ENCODE measurements around the gene USP13.
A peak's percentile ranks its signal among the peaks of the same experiment; 100 is the strongest.
"Not testable (repeated sequence)": the region's sequence is repeated elsewhere in the genome, so short reads cannot be mapped to it uniquely, and the experiment has no call there.

The USP13 gene

DNA sequence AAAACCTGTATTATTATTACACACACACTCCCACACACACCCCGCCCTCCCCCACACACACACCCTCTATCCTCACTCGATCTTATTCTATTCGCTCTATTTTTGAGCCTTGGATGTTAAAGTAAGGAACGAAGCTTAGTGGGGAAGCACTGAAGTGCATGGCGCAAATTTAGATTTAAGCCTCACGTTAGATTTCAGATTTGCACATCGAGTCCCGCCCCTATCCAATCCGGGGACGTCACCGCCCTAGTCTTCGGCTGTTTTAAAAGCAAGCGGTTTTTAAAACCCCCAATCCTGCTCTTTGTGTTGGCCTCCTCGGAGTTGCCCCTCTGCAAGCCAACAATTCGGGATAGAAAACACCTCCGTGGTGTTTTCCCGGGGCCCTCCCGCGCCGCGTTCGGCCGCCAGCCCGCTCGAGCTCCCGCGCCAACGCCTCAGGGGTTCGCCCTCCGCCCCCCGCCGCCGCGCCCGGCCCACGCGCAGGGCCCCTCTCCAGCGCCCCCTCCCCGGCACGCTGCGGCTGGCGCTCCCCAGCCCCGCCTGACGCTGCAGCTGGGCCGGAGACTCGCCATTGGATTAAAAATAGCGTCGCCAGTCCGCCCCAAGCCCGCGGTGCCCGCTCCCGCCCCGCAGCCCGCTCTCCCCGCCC, at the start of gene USP13:
USP13 (plus strand) TSS at position 594 of the 649 bp plus-strand sequence. CDS start 186 bp downstream, outside the sequence.
- DNase-seq (ENCODE audit: extremely low read depth in 1 of 2, low read depth in 1 of 2) = peak; percentile 14 to 32

DNA sequence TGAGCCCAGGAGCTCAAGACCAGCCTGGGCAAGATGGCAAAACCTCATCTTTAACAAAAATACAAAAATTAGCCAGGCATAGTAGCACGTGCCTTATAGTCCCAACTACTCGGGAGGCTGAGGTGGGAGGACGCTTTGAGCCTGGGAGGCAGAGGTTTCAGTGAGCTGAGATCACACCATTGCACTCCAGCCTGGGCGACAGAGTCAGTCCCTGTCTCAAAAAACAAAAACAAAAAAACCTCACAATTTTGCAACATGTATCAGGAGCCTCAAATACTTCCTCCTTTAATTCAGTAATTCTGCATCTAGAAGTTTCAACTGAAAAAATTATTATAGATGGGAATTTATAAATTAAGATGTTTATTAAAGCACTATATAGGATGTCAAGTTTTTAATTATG, 49.5 kb upstream of the USP13 start:
- no peak for DNase-seq (ENCODE audit: extremely low read depth in 1 of 2, low read depth in 1 of 2)

GRCh38 chr3:179603831-179604230, 49.0 kb upstream of the USP13 start:
- DNase-seq (ENCODE audit: extremely low read depth in 1 of 2, low read depth in 1 of 2) = no peak

GRCh38 chr3:179604321-179605078, 48.3 kb upstream of the USP13 start, which contains the start of the genes MRPL47 and NDUFB5:
MRPL47 (minus strand) TSS chr3:179604638; CDS start chr3:179604624, 14 bp downstream.
NDUFB5 (plus strand) TSS chr3:179604794; CDS start chr3:179604816, 22 bp downstream.
- peak; percentile 78 to 89 for DNase-seq (ENCODE audit: extremely low read depth in 1 of 2, low read depth in 1 of 2)

GRCh38 chr3:179606534-179607085, 46.2 kb upstream of the USP13 start:
- no peak for DNase-seq (ENCODE audit: extremely low read depth in 1 of 2, low read depth in 1 of 2)

DNA sequence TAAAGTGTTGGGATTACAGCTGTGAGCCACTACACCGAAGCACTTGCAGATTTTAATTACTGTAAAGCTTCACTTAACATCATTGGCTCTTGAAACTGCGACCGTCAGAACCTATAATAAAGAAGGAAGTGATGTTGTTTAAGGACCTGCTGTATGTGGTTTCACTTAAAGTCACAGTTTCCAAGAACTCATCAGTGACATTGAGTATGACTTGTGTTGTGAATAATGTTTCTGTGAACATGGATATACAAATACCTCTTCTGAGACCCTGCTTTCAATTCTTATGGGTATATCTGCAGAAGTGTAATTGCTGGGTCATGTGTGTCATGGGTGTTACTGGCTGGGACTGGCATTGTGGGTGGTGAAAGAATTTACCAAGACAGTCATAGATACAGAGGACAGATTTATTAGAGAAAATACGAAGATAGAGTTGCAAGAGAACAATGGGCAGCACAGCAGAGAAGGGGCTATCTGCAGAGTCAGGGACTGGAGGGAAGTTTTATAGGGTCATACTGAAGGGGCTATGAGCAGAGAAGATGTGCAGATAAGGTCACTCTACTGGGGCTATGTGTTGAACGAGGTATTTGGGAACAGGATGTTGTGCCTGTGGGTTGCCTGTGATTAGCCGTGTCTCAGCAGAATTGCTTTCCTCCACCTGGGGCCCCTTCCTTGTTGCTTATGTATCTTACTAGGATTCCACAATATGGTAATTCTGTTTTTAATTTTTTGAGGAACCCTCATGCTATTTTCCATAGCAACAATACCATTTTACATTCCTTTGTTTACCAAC, 43.7 kb upstream of the USP13 start:
- DNase-seq (ENCODE audit: extremely low read depth in 1 of 2, low read depth in 1 of 2) = peak in 1 of 2 donors; percentile 1

DNA sequence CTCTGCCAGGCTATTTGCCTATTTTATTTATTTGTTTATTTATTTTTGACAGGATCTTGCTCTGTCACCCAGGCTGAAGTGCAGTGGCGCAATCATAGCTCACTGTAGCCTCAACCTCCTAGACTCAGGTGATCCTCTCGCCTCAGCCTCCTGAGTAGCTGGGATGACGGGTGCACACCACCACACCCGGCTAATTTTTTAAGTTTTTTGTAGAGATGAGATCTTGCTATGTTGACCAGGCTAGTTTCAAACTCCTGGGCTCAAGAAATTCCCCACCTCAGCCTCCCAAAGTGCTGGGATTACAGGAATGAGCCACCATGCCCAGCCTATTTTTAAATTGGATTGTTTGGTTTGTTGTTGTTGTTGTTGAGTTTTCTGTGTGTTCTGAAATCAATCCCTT, 42.8 kb upstream of the USP13 start:
- DNase-seq (ENCODE audit: extremely low read depth in 1 of 2, low read depth in 1 of 2) = no peak

- no peak for DNase-seq (ENCODE audit: extremely low read depth in 1 of 2, low read depth in 1 of 2)
Observed at GRCh38 chr3:179613807-179614206, 39.0 kb upstream of the USP13 start.

DNA sequence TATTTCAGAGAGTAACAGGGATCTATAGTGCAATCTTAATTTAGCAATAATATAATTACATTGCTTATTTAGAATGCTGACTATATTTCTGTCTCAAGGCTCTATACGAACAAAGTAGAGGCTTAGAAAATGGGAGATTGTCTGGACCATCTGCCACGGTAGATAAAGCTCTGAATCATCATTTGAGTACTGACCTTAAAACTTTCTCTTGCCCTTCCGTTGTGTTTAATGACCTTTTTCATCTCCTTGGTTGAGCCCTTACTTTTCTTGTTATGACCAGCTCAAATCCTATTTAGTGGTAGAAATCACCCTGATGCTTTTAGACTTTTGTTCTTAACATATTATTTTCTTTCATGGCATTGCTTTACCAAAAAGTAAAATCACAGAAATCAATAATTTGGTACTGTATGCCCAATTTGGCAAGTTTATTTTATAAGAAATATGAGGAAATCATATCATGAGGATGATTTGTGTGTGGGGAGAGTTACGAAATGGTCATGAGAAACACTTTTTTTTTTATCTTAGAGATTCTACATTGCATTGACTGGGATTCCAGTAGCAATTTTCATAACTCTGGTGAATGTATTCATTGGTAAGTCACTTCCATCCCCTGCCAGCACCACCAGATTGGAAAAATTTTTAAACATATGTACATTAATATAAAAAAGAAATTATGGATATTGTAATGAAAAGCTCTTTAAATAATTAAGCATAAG, 37.2 kb upstream of the USP13 start:
- no peak for DNase-seq (ENCODE audit: extremely low read depth in 1 of 2, low read depth in 1 of 2)

DNA sequence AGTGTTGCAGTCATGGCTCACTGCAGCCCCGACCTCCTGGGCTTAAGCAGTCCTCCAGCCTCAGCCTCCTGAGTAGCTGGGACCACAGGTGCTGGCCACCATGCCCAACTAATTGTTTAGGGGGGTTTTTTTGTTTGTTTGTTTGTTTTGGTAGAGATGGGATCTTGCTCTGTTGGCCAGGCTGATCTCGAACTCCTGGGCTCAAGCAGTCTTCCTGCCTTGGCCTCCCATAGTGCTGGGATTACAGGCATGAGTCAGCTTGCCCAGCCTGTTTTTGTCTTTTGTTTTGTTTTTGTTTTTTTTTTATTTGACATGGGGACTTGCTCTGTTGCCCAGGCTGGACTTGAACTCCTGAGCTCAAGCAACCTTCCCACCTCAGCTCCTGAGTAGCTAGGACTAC, 30.8 kb upstream of the USP13 start:
- no peak for DNase-seq (ENCODE audit: extremely low read depth in 1 of 2, low read depth in 1 of 2)

DNA sequence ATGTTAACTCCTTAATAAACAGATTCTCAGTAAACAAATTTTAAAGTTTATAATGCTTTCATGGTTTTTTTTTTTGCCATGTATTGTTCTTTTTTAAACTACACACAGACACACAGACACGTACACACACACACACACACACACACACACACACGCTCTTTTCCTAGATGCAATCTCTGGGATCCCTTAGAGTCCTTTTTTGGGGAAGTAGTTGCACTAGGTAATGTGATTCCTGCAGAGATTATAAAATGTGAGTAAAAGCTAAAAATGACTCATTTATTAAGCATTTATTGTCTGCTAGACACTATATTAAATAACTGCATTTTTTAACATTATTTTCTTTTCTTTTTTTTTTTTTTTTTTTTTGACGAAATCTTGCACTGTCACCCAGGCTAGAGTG, 28.4 kb upstream of the USP13 start:
- DNase-seq (ENCODE audit: extremely low read depth in 1 of 2, low read depth in 1 of 2) = no peak

DNA sequence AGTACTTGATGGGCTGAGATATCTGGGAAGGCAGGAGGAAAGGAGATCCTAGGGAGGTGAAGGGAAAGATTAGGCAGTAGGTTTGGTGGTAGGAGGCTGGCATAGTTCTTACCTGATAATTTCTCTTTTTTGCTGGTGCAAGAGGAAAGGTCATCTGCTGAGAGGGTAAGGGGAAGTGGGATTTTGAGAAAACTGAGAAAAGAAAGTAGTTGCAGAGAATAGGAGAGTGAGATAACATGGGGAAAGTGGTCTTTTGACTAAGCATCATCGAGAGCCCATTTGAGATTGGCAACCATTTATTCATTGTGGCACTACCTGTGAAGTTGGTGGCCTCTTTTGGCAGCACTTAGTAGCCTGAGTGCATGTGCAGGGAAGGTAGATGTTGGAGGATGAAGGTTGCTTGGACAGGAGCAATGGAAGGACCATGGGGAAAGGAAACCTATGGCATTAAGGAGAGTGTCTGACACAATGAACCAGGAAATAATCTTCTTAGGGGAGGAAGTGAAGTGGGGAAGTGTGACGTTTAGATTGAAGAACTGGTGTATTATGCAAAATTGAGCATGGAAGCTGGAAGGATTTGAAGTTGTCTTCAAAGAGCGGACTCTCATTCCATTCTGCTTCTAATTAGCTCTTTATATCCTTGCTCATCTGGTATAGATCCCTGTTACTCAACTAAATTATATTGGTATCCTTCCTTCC, 21.9 kb upstream of the USP13 start:
- no peak for DNase-seq (ENCODE audit: extremely low read depth in 1 of 2, low read depth in 1 of 2)

GRCh38 chr3:179640469-179640868, 12.4 kb upstream of the USP13 start:
- no peak for DNase-seq (ENCODE audit: extremely low read depth in 1 of 2, low read depth in 1 of 2)

DNA sequence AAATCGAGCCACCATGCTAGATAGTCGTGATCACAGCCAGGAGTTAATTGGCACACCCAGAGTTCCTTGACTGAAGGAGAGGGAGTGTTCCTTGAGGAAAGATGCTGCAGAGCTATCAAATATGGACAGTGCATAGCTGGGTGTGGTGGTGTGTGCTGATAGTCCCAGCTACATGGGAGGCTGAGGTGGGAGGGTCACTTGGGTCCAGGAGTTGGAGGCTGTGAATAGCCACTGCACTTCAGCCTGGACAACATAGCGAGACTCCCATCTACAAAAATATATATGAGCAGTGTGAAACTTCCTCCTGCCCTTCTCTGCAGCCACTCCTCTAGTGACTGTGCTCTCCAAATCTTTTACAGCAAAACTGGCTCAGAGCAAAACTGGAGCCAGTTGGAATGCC, 10.0 kb upstream of the USP13 start:
- no peak for DNase-seq (ENCODE audit: extremely low read depth in 1 of 2, low read depth in 1 of 2)

DNA sequence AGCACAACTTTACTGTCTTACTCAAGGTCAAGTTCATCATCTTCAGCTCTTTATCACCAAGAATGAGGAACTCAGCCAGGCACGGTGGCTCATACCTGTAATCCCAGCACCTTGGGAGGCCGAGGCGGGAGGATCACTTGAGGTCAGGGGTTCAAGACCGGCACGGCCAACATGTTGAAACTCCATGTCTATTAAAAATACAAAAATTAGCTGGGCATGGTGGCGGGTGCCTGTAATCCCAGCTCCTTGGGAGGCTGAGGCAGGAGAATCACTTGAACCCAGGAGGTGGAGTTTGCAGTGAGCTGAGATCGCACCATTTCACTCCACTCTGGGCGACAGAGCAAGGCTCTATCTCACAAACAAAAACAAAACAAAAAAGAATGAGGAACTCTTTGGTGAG, 9.0 kb upstream of the USP13 start:
- not testable (repeated sequence) for DNase-seq (ENCODE audit: extremely low read depth in 1 of 2, low read depth in 1 of 2)

DNA sequence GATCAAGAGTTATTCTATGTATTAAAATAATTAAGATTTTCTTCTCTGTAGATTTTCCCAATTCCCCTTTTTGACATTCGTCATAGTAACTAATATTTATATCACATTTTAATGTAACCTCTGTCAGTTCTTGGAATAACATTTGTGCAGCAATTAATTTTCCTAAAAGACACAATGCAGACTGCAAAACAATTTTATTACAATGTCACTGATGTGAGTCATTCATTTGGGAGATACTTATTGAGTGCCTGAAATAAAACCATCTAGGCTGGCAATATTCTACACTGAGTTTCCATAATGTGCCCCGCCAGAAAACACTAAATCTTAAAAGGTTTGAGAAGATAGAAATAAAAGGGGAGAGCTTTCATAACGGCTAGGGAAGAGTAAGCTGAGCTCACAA, 6.7 kb upstream of the USP13 start:
- no peak for DNase-seq (ENCODE audit: extremely low read depth in 1 of 2, low read depth in 1 of 2)

DNA sequence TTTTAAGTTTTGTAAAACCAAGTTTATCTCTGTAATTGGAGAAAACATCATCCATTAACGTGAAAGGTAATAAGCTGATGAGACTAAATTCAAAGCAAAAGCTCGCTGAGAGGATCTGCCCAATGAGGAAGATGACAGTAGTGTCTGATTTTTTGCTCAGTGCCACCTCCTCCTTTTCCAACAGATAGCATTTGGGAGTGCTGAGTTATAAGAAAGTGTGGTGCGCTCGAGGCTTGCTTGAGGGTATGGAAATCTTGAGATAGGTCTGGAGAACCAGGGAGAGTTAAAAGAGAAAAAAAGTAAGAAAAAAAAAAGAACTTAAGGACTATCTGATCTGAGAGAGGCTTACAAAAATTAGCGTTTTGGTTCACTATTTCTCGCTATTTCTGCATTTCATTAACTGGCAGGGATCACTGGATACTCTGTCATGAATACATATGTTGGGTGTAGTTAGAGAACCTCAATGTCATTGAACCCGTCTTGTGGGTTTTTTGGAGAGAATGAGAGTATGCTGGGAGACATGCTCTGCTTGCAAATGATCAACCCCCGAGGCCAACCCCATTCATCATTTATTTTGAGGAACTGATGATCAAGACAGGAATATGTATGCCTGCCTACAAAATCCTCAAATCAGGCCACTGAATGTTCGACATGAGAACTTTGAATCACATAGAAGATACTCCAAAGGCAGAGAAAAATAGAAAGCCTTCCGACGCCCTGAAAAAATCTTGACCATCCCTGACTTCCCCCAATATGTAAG, 973 bp upstream of the USP13 start:
- DNase-seq (ENCODE audit: extremely low read depth in 1 of 2, low read depth in 1 of 2) = no peak

GRCh38 chr3:179653096-179653797, 407 bp downstream of the USP13 start:
- peak; percentile 29 to 45 for DNase-seq (ENCODE audit: extremely low read depth in 1 of 2, low read depth in 1 of 2)

DNA sequence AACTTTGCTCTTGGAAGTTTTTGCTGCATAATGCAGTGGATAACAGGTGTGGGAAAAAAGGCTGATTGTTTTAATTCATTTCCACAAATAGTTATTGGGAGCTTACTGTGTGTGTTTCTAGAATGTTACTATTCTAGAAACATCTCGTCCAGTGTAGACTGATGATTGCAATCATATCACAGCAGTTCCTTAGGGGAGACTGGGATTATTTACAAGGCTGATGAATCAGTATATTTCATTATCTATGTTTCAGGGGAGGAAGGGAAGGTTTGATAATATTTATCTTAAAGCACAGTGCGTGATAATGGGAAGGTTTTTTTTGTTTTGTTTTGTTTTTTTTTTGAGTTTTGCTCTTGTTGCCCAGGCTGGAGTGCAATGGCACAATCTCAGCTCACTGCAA, 2.4 kb downstream of the USP13 start:
- DNase-seq (ENCODE audit: extremely low read depth in 1 of 2, low read depth in 1 of 2) = no peak
